ENCODE results near the gene F11R. TPM values are rescaled to one million over a fixed set of nuclear protein-coding genes. Genes with fewer than 3 reads are reported as not detected.

Gene F11R
- total RNA-seq, 2 experiments from 2014 or later = 13.9 to 16.2 TPM

GRCh38 chr1:161052899-161053298 lies 31.9 kb upstream of the F11R start:
- Mint-ChIP-seq H3K27me3 (no peaks in the 10 kb centered on the region), H3K27ac (no peak overlapping the region), H3K9me3 (no peaks in the 10 kb centered on the region), H3K4me1 (peaks cover 35% of the 10 kb centered on the region), H3K36me3 (ENCODE audit: low read depth) (peaks cover 88% of the 10 kb centered on the region), H3K4me3 (no peak overlapping the region)
- ChIA-PET CTCF (no interaction called here), POLR2A (interaction anchor here (2.2 to 10.1 kb wide), 2 partner anchors 12 to 15 kb away, joined by 4 to 293 read pairs; partner anchors contain the start of gene ARHGAP30)
- no peak for DNase-seq

GRCh38 chr1:161051219-161051618 lies 30.3 kb upstream of the F11R start:
- Mint-ChIP-seq H3K4me1 (peaks cover 37% of the 10 kb centered on the region), H3K27me3 (no peaks in the 10 kb centered on the region), H3K9me3 (no peaks in the 10 kb centered on the region), H3K4me3 (no peak overlapping the region), H3K27ac (no peak overlapping the region), H3K36me3 (ENCODE audit: low read depth) (peaks cover 89% of the 10 kb centered on the region)
- ChIA-PET CTCF (interaction anchor here (1.4 kb wide), 1 partner anchor 9 kb away, joined by 3 read pairs; no protein-coding TSS in a partner anchor), POLR2A (interaction anchor here (1.3 to 10.1 kb wide), 3 partner anchors 10 to 81 kb away, joined by 3 to 293 read pairs (median 4); partner anchors contain the start of genes ARHGAP30 and DEDD)
- no peak for DNase-seq

GRCh38 chr1:161048949-161049722 lies 28.2 kb upstream of the F11R start:
- CTCF ChIA-PET = interaction anchor here (0.5 kb wide), 1 partner anchor 281 kb away, joined by 3 read pairs; no protein-coding TSS in a partner anchor

GRCh38 chr1:161047436-161048420 lies 26.8 kb upstream of the F11R start:
- H3K4me1 Mint-ChIP-seq = peaks cover 50% of the 10 kb centered on the region
- H3K9me3 Mint-ChIP-seq = no peaks in the 10 kb centered on the region
- no peak for DNase-seq
- H3K36me3 Mint-ChIP-seq (ENCODE audit: low read depth) = peaks cover 77% of the 10 kb centered on the region
- peak overlapping the region; percentile 97 for H3K27ac Mint-ChIP-seq
- CTCF ChIA-PET = interaction anchor here (0.5 to 4.1 kb wide), 5 partner anchors 13 to 210 kb away, joined by 3 to 34 read pairs (median 3); partner anchors contain the start of genes DEDD and KLHDC9
- POLR2A ChIA-PET = interaction anchor here (0.6 to 10.1 kb wide), 17 partner anchors 9 to 178 kb away, joined by 3 to 293 read pairs (median 15); partner anchors contain the start of genes ARHGAP30, DEDD, F11R and KLHDC9
- no peaks in the 10 kb centered on the region for H3K27me3 Mint-ChIP-seq
- no peak overlapping the region for H3K4me3 Mint-ChIP-seq

More at GRCh38 chr1:161048949-161049722, 28.2 kb upstream of the F11R start:
- DNase-seq = no peak
- Mint-ChIP-seq H3K9me3 (no peaks in the 10 kb centered on the region), H3K27ac (peak overlapping the region; percentile 45), H3K27me3 (no peaks in the 10 kb centered on the region), H3K36me3 (ENCODE audit: low read depth) (peaks cover 88% of the 10 kb centered on the region), H3K4me1 (peaks cover 47% of the 10 kb centered on the region), H3K4me3 (no peak overlapping the region)
- POLR2A ChIA-PET = interaction anchor here (0.7 to 10.1 kb wide), 4 partner anchors 11 to 104 kb away, joined by 3 to 293 read pairs (median 4); partner anchors contain the start of genes ARHGAP30 and UFC1

- Mint-ChIP-seq H3K27ac (peak overlapping the region; percentile 97), H3K9me3 (no peaks in the 10 kb centered on the region), H3K36me3 (ENCODE audit: low read depth) (peaks cover 77% of the 10 kb centered on the region), H3K4me3 (peak overlapping the region; percentile 88), H3K27me3 (no peaks in the 10 kb centered on the region), H3K4me1 (peaks cover 52% of the 10 kb centered on the region)
- no peak for DNase-seq
- ChIA-PET POLR2A (interaction anchor here (0.6 to 10.1 kb wide), 33 partner anchors 8 to 424 kb away, joined by 3 to 293 read pairs (median 6); partner anchors contain the start of genes ARHGAP30, DEDD, F11R and KLHDC9), CTCF (interaction anchor here (0.5 to 4.1 kb wide), 14 partner anchors 8 to 279 kb away, joined by 3 to 34 read pairs (median 4); partner anchors contain the start of genes ARHGAP30, DEDD, KLHDC9 and PPOX)
Measured at GRCh38 chr1:161046605-161047228, 25.8 kb upstream of the F11R start.

- CTCF ChIA-PET = interaction anchor here (0.6 to 4.1 kb wide), 19 partner anchors 9 to 278 kb away, joined by 3 to 34 read pairs (median 4); partner anchors contain the start of genes ARHGAP30, KLHDC9, PPOX and TOMM40L
- H3K36me3 Mint-ChIP-seq (ENCODE audit: low read depth) = peaks cover 78% of the 10 kb centered on the region
- H3K27ac Mint-ChIP-seq = peak within 1 kb of the TSS; percentile 97
- POLR2A ChIA-PET = interaction anchor here (0.7 to 10.1 kb wide), 44 partner anchors 8 to 423 kb away, joined by 3 to 293 read pairs (median 4); partner anchors contain the start of genes ARHGAP30, DEDD, F11R and KLHDC9
- peak within 1 kb of the TSS; percentile 88 for H3K4me3 Mint-ChIP-seq
- H3K4me1 Mint-ChIP-seq = peaks cover 58% of the 10 kb centered on the region
- DNase-seq = peak; percentile 96
- H3K9me3 Mint-ChIP-seq = no peaks in the 10 kb centered on the region
- H3K27me3 Mint-ChIP-seq = no peaks in the 10 kb centered on the region
Measured at GRCh38 chr1:161045736-161046604, 25.0 kb upstream of the F11R start, which contains the start of gene USF1. Gene USF1 (minus strand): TSS chr1:161045977. CDS start chr1:161043275, 2,702 bp downstream.

- Mint-ChIP-seq H3K36me3 (ENCODE audit: low read depth) (peaks cover 80% of the 10 kb centered on the region), H3K27me3 (no peaks in the 10 kb centered on the region), H3K4me3 (peak overlapping the region; percentile 88), H3K4me1 (peaks cover 61% of the 10 kb centered on the region), H3K27ac (peak overlapping the region; percentile 97), H3K9me3 (no peaks in the 10 kb centered on the region)
- POLR2A ChIA-PET = interaction anchor here (0.7 to 10.1 kb wide), 44 partner anchors 7 to 423 kb away, joined by 3 to 293 read pairs (median 4); partner anchors contain the start of genes ARHGAP30, DEDD, F11R and KLHDC9
- CTCF ChIA-PET = interaction anchor here (0.6 to 4.1 kb wide), 21 partner anchors 10 to 277 kb away, joined by 3 to 34 read pairs (median 4); partner anchors contain the start of genes ARHGAP30, B4GALT3, KLHDC9 and PPOX
- peak; percentile 73 for DNase-seq
Measured at GRCh38 chr1:161044908-161045735, 24.2 kb upstream of the F11R start.

- CTCF ChIA-PET = interaction anchor here (0.7 to 4.1 kb wide), 11 partner anchors 11 to 133 kb away, joined by 3 to 34 read pairs (median 5); partner anchors contain the start of genes ARHGAP30, B4GALT3, KLHDC9 and PPOX
- Mint-ChIP-seq H3K4me3 (peak overlapping the region; percentile 88), H3K27ac (peak overlapping the region; percentile 97), H3K4me1 (peaks cover 66% of the 10 kb centered on the region), H3K9me3 (no peaks in the 10 kb centered on the region), H3K36me3 (ENCODE audit: low read depth) (peaks cover 80% of the 10 kb centered on the region), H3K27me3 (no peaks in the 10 kb centered on the region)
- POLR2A ChIA-PET = interaction anchor here (0.7 to 10.1 kb wide), 19 partner anchors 11 to 422 kb away, joined by 3 to 293 read pairs (median 5); partner anchors contain the start of genes ARHGAP30, F11R, KLHDC9 and NECTIN4
- DNase-seq = no peak
Measured at GRCh38 chr1:161044535-161044907, 23.6 kb upstream of the F11R start.

GRCh38 chr1:161039546-161039945 lies 18.6 kb upstream of the F11R start:
- DNase-seq = no peak
- H3K4me1 Mint-ChIP-seq = peaks cover 56% of the 10 kb centered on the region
- H3K27me3 Mint-ChIP-seq = no peaks in the 10 kb centered on the region

GRCh38 chr1:161039154-161039545 lies 18.2 kb upstream of the F11R start:
- Mint-ChIP-seq H3K27me3 (no peaks in the 10 kb centered on the region), H3K36me3 (ENCODE audit: low read depth) (peaks cover 44% of the 10 kb centered on the region), H3K27ac (peak overlapping the region; percentile 88), H3K4me3 (peak overlapping the region; percentile 88), H3K4me1 (peaks cover 52% of the 10 kb centered on the region), H3K9me3 (no peaks in the 10 kb centered on the region)
- POLR2A ChIA-PET = interaction anchor here (1.1 to 3.7 kb wide), 8 partner anchors 8 to 94 kb away, joined by 4 to 30 read pairs (median 12); partner anchors contain the start of genes ARHGAP30, DEDD, F11R and KLHDC9
- DNase-seq = no peak
- CTCF ChIA-PET = interaction anchor here (0.7 to 5.1 kb wide), 11 partner anchors 16 to 87 kb away, joined by 3 to 46 read pairs (median 4); partner anchors contain the start of genes F11R, ITLN2 and KLHDC9

More at GRCh38 chr1:161039546-161039945, 18.6 kb upstream of the F11R start:
- peak overlapping the region; percentile 81 for H3K27ac Mint-ChIP-seq
- peaks cover 47% of the 10 kb centered on the region for H3K36me3 Mint-ChIP-seq (ENCODE audit: low read depth)
- ChIA-PET CTCF (interaction anchor here (0.7 to 5.1 kb wide), 12 partner anchors 15 to 93 kb away, joined by 3 to 46 read pairs (median 4); partner anchors contain the start of genes DEDD, ITLN2 and KLHDC9), POLR2A (interaction anchor here (1.1 to 3.7 kb wide), 6 partner anchors 7 to 77 kb away, joined by 4 to 30 read pairs (median 14); partner anchors contain the start of genes ARHGAP30, F11R, KLHDC9 and USF1)
- H3K4me3 Mint-ChIP-seq = peak overlapping the region; percentile 88
- H3K9me3 Mint-ChIP-seq = no peaks in the 10 kb centered on the region
